SK-N-SH treated with all-trans-retinoic acid at 6 μM for 48 hours (cell line): ENCODE results near the gene CCDC87.

Experiments
- ARNTL ChIP-seq: fragments of 450-650 bp; formaldehyde crosslinking; IDR thresholded peaks from 2 replicates; pipeline ENCODE4 v1.5.0; 2020; ENCODE audit warnings: low read depth, mild to moderate bottlenecking, moderate library complexity, borderline replicate concordance
- ESRRG ChIP-seq: fragments of 250-450 bp; sonication (Bioruptor Pico); IDR thresholded peaks from 2 replicates; pipeline ENCODE4 v1.6.1; 2021; ENCODE audit warnings: mild to moderate bottlenecking
- SNAI2 ChIP-seq: fragments of 250-450 bp; sonication (Bioruptor Pico); IDR thresholded peaks from 2 replicates; pipeline ENCODE4 v1.5.0; 2020; ENCODE audit warnings: mild to moderate bottlenecking, moderate library complexity
- TCF4 ChIP-seq: fragments of 250-450 bp; sonication (Bioruptor Pico); IDR thresholded peaks from 2 replicates; pipeline ENCODE4 v1.8.0; 2021; ENCODE audit warnings: mild to moderate bottlenecking, moderate library complexity, borderline replicate concordance
- TOX ChIP-seq: fragments of 250-450 bp; sonication (Bioruptor Pico); IDR thresholded peaks from 2 replicates; pipeline ENCODE4 v1.8.0; 2021; ENCODE audit warnings: mild to moderate bottlenecking, moderate library complexity, borderline replicate concordance
- ZC3H10 ChIP-seq: fragments of 250-450 bp; sonication (Bioruptor Pico); IDR thresholded peaks from 2 replicates; pipeline ENCODE4 v1.5.1; 2021; ENCODE audit warnings: mild to moderate bottlenecking, moderate library complexity
- ZFP3 ChIP-seq: fragments of 250-450 bp; sonication (Bioruptor Pico); IDR thresholded peaks from 2 replicates; pipeline ENCODE4 v1.5.0; 2020; ENCODE audit warnings: mild to moderate bottlenecking, moderate library complexity
- ZFP30 ChIP-seq: fragments of 450-650 bp; formaldehyde crosslinking; IDR thresholded peaks from 2 replicates; pipeline ENCODE4 v1.5.0; 2022; ENCODE audit warnings: mild to moderate bottlenecking, moderate library complexity
- ZNF565 ChIP-seq: fragments of 450-650 bp; formaldehyde crosslinking; conservative IDR thresholded peaks from 2 replicates; pipeline ENCODE4 v1.5.0; 2020; ENCODE audit warnings: low read depth, mild to moderate bottlenecking, moderate library complexity
- ZNF70 ChIP-seq: fragments of 450-650 bp; formaldehyde crosslinking; IDR thresholded peaks from 2 replicates; pipeline ENCODE4 v1.5.0; 2020; ENCODE audit warnings: mild to moderate bottlenecking, moderate library complexity
- ZNF8 ChIP-seq: fragments of 450-650 bp; formaldehyde crosslinking; IDR thresholded peaks from 2 replicates; pipeline ENCODE4 v1.5.0; 2020; ENCODE audit warnings: mild to moderate bottlenecking, moderate library complexity
- TF ChIP-seq, protein P1 (sequence below): fragments of 250-450 bp; sonication (Bioruptor Pico); IDR thresholded peaks from 2 replicates; pipeline ENCODE4 v1.8.0; 2020; ENCODE audit warnings: mild to moderate bottlenecking, moderate library complexity, borderline replicate concordance

DNA sequence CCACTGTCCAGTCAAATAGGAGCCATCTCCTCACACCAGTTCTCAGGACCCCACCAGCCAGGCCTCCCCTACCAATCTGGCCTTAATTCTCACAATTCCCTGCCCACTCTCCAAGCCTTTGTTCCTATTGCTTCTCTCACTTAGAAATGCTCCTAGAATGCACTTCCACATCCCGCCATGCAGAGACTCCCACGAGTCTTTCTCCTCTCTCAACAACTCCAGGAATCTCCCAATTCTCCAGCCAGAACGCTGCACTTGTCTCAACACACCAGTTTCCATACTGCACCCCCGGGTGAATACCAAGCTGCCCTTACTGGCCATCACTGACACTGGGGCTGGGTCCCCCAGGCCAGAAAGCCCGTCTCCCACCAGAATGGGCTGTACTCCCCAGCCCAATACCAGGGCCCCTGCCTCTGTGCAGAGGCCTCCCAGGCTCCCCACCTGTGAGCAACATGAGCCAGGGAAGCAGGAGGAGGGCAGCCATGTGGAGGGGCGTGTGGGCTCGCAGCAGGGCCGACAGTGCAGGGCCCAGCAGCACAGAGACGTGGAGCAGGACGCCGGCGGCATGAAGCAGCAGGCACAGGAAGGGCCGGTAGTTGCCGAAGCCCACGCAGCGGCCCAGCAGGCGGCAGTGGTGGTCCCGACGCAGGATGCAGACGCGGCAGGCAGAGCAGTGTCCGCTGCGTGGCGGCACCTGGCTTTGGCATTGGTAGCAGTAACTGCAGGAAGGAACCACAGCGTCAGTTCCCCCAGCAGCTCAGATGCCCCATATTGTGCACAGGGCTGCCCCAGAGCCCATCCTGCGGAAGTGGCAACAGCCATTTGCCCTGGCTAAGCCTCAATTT, 49.4 kb downstream of the CCDC87 start:
- no peak for TF ChIP-seq SNAI2 (CRISPR knock-in tag)
- TF ChIP-seq, protein P1, sequence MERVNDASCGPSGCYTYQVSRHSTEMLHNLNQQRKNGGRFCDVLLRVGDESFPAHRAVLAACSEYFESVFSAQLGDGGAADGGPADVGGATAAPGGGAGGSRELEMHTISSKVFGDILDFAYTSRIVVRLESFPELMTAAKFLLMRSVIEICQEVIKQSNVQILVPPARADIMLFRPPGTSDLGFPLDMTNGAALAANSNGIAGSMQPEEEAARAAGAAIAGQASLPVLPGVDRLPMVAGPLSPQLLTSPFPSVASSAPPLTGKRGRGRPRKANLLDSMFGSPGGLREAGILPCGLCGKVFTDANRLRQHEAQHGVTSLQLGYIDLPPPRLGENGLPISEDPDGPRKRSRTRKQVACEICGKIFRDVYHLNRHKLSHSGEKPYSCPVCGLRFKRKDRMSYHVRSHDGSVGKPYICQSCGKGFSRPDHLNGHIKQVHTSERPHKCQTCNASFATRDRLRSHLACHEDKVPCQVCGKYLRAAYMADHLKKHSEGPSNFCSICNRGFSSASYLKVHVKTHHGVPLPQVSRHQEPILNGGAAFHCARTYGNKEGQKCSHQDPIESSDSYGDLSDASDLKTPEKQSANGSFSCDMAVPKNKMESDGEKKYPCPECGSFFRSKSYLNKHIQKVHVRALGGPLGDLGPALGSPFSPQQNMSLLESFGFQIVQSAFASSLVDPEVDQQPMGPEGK (CRISPR knock-in tag) = no peak
- TF ChIP-seq ZFP3 (CRISPR knock-in tag) = no peak
- TF ChIP-seq ZNF565 (CRISPR knock-in tag) = no peak
- no peak for TF ChIP-seq TCF4
- no peak for TF ChIP-seq ZNF70 (CRISPR knock-in tag)
- TF ChIP-seq ESRRG (CRISPR knock-in tag) = no peak
- no peak for TF ChIP-seq ARNTL (CRISPR knock-in tag)
- TF ChIP-seq ZFP30 = no peak
- no peak for TF ChIP-seq ZNF8 (CRISPR knock-in tag)
- TF ChIP-seq TOX (CRISPR knock-in tag) = no peak
- no peak for TF ChIP-seq ZC3H10 (CRISPR knock-in tag)
